ENCODE results near the gene SPEM3.

The SPEM3 gene

DNA sequence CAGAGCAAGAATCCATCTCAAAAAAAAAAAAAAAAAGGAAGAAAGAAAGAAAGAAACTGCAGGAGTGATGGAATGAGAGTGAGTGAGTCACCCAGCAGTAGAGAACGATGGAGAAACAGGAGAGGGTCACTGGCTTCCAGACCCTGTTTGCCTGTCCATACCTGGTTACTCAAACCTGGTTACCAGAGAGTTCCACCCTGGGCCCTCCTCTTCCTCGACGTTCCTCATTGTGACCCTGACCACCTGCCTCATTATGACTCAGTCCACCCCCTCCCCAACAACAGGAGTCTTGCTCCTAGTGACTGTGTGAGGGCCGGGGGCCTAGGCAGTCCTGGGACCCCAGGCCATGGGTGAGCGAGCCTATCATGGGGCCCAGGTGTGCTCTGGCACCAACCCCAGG lies at the start of gene SPEM3:
TSS of gene SPEM3 (plus strand) at position 301 of the 400 bp plus-strand sequence. CDS start at position 347, 46 bp downstream.
- DNase-seq = no peak

DNA sequence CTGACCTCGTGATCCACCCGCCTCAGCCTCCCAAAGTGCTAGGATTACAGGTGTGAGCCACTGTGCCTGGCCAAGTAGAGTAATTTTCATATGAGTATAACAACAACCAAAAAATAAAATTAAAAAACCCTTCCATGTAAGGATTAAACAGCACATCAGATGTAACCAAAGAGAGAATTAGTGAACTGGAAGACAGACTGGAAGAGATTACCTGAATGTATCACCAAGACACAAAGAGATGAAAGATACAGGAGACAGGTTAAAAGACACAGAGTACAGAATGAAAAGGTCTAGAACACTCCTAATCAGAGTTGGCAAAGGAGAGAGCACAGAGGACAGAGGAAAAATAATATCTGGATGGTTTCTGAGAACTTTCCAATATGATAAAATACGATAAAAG lies 49.5 kb upstream of the SPEM3 start:
- DNase-seq = no peak

DNA sequence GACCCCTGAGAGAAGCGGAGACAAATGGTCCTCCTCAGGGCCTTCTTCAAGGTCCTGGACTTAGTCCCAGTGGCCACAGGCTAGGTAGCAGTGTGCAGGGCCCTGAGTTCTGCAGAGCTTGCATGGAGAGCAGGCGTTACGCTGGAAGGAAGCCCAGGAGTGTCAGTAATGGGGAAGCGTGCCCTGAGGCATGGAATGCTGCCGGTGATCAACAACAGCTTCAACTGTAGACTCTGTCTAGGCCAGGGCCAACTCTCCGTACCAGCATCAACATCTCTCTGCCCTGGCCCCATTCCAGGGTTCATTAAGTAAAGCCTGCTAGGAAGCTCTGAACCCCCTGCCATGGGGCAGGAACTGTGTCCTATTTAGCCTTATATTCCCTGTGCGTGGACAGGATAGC lies 48.3 kb upstream of the SPEM3 start:
- peak in 2 of 3 experiments; percentile 6 to 23 for DNase-seq

DNA sequence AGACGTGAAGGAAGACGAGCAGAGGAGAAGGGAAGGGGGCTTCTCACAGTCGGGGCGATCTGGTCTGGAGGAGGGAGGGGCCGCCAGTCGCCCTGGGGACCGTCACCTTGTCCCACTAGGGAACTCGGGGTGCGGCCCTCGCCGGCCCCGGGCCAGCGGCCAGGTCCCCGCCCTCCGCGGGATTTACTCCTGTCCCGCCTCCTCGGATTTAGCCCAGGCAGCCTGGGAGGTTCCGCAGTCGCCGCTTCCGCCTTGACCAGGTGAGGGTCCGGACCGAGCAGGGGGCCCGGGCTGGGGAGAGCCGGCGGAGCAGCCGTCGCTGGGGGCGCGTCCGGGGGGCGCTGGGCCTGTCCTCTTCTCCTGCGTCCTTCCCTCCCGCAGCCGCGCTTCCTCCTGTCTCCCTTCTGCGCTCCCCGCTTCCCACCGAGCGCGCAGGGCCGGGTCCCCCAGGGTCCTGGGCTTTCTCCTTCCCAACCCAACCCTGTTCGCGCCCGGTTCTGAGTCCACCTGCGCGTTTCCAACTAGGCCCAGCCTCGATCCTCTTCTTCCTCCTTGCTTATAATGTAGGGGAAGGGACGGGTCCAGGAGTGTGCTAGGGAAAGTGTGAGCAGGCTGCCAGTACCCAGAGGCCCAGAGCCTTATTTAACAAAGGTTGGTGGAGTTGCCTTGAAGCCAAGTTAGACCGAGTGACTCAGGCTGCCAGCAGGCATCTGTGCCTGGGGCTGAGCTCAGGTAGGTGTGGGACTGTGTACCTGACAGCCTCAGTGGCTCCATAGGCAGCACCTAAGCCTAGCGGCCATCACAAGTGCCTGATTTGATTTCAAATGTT lies 47.6 kb upstream of the SPEM3 start, which contains the start of gene TNK1:
TSS of gene TNK1 (plus strand) at position 235 of the 829 bp plus-strand sequence. CDS start 1,838 bp downstream, outside the sequence.
- DNase-seq = peak in 2 of 3 experiments; percentile 9 to 14

DNA sequence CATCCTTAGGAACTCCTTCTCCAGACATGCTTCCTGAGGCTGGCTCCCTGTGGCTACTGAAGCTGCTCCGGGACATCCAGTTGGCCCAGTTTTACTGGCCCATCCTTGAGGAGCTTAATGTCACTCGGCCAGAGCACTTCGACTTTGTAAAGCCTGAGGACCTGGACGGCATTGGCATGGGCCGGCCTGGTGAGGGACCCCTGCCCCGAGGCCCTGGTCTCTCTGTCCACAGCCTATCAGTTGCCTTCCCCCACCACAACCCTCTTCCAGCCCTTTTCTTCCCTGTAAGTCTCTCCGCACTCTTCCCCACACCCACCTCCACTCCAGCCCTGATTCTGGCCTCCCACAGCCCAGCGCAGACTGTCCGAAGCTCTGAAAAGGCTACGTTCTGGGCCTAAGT lies 45.8 kb upstream of the SPEM3 start:
- DNase-seq = no peak

DNA sequence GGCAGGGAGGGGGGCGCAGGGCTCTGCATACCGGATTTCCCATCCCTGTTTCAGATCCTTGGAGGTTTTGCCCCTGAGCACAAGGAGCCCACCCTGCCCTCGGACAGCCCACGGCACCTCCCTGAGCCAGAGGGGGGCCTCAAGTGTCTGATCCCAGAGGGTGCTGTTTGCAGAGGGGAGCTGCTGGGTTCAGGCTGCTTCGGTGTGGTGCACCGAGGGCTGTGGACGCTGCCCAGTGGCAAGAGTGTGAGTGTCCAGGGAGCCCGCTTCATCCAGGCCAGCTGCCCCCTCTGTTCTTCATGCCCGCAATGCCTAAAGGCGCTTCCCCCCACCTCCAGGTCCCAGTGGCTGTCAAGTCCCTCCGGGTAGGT lies 45.3 kb upstream of the SPEM3 start:
- no peak for DNase-seq

DNA sequence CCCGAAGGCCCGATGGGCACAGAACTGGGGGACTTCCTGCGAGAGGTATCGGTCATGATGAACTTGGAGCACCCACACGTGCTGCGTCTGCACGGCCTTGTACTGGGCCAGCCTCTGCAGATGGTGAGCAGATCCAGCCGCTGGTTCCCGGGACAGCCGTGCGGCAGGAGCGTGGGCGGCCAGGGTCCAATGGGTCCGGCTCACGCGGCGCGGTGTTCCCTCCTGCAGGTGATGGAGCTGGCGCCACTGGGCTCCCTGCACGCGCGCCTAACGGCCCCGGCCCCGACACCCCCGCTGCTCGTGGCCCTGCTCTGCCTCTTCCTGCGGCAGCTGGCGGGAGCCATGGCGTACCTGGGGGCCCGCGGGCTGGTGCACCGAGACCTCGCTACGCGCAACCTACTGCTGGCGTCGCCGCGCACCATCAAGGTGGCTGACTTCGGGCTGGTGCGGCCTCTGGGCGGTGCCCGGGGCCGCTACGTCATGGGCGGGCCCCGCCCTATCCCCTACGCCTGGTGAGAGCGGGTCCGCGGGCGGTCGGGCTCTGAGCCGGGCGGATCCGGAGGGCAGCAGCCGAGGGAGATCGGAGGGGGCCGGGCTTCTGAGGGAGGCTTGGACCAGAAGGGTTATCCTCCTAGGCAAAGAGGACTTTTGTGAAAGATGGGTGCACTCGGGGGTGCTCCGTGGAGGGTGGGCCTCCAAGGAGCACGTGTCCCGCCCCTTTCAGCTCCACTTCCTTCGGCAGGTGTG lies 44.7 kb upstream of the SPEM3 start:
- peak in 1 of 3 experiments; percentile 63 for DNase-seq

DNA sequence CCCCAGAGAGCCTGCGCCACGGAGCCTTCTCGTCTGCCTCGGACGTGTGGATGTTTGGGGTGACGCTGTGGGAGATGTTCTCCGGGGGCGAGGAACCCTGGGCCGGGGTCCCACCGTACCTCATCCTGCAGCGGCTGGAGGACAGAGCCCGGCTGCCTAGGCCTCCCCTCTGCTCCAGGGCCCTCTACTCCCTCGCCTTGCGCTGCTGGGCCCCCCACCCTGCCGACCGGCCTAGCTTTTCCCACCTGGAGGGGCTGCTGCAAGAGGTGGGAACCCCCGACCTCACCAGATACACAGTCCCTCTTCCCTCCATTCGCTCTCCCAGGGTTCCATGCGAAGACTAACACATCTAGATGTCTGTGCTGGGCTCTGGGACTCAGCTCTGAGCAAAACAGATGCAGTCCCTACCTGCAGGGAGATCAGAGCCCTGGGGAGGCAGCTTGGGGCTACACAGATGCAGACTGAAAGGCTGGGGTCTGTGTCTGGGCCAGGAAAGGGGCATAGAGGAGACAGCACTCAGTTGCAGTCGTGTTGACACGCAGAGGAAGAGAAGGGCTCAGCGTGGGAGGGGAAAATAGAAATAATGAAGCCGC lies 44.1 kb upstream of the SPEM3 start:
- no peak for DNase-seq

DNA sequence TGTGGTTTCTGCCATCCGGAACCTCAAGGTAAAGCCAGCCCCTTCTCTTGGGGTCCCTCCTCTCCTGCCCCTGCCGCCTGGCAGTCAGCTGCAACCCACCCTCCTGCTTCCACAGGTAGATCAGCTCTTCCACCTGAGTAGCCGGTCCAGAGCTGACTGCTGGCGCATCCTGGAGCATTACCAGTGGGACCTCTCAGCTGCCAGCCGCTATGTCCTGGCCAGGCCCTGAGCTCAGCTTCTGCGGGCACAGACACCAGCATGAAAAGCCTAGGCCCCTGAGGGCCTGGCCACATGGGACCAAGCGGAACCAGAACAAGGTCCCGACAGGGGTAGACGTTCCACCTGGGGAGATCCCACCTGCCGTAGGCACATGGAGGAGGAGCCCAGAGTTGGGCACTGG lies 39.8 kb upstream of the SPEM3 start:
- DNase-seq = no peak

DNA sequence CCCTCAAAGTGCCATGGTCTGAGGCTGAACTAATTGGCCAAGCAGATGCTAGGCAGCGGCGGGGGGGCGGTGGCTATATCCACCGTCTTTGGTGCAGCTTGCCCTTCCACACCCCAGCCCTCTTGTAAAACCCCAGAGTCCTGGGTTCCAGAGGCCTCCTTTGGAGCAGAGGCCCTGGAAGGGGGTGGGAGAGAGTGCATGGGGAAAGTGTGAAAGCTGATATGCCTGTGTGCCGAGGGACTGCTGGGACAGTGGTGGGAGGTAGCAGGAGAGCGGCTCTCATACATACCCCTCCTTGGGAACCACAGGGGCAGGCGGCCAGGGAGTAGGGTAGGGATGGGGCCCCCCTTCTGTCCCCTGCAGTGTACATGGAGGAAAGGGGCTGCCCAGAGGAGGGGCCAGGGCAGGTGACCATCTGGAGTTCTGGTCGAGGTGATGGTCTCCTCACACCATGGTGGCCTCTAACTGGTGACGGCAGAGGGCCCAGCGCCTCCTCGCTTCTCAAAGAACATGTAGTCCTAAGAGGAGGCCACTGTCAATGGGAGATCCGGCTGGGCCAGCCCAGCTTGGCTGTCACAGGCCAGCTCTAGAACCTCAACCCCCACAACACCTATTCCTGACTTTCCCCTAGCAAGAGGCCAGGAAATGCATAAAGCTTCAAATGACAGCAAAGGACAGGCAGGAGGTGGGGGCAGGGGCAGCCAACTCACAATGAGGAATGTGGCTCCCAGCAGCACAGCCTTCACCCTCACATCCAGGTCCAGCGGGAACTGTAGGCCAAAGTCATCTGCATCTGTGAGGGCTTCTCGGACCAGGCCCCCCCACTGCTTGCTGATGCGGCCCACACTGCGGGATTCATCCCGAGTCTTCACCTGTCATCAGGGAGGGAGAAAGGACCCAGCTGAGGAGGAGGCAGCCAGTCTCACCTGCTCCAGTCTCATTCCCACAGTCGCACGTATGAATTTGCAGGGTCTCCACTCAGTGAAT lies 38.4 kb upstream of the SPEM3 start:
- no peak for DNase-seq

DNA sequence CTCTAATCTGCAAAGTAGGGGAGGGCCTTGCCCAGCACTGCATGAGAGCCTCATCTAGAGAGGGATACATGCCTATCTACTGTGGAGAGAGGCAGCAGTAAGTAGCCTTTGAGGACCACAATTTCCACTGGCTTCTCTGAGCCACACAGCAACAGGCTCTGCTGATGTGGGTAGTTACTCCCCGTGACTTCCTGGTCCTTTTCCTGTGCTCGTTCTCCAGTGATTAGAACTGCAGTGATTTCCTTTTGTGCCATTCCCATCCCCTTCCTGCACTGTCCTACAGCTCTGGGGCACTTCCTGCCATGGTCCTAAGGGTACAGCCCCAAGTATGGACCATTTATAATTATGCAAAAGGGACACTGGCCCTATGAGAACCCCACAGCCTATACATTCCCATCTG lies 37.4 kb upstream of the SPEM3 start:
- DNase-seq = no peak

DNA sequence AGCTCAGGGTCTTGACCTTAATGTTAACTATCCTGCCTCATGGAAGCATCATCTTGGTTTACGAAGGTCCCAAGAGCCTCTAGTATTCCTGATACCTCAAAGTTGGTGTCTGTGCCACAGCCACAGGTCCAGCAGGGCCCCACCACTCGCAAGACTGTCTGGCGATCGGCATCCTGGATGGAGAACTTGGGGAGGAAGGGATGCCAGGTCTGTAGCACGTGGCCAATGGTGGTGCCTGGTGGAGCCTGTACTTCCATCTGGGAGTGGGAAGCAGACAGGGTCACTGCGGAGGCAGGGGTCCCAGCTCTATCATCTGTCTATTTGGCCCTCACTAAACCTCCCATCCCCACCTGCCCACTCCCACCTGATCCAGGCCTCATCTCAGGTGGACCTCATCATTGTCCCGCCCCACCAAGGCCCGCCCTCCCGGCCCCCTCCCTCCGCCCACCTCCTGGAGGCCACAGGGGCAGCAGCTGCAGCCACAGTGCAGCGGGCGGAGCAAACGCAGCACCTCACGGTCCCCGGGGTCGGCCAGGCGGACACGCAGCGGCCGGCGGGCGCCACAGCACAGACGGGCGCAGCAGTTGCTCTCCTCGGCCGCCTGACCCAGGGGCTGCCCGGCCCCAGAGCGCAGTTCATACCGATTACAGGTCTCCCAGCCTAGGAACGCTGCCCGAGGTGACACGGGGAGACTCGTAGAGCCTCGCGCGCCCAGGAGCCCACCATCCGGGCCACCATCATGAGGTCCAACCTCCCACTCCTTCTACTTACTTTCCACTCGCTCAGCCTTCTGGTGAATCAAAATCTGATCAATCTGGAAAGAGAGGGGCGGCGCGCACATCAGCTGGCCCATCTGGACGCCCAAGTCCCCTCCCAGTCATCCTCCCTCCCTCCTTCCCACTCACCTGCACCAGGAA lies 35.7 kb upstream of the SPEM3 start:
- DNase-seq = no peak

DNA sequence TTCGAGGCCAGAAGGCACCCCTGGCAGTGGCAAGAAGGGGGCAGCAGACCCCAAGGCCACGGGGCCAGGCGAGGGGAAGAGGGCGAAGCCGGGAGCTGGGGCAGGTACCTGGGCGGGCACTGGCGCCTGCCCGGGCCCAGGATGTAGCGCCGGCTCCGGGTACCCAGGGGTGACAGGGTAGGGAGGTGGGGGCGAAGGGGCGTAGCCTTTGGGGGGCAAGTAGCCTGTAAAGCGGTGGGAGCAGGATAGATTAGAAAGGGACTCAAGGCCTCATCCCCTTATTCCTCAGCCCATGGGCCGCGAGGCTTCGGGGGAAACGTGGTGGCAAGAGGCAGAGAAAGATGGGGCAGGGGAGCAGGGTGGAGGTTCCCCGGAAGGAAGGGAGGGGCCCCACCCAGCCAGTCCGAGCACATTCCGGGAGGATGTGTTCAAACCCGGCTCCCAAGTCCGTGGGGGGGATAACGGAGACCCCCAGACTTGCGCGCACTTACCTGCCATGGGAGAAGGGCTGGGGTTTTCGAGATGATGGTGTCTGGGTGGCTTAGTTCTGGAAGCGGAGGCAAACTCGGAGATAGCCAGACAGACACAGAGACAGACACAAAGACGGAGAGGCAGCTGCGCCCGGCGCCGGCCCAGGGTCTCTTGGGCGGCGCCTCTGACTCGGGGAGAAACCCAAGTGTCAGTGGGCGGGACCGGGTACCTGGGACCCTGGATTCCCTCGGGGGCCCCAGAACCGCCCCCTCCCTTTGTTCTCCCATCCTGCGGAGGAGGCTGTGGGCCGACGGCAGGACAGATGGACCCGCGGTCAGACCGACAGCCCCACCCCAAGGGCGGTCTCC lies 34.8 kb upstream of the SPEM3 start:
- DNase-seq = peak; percentile 46 to 75 (median 68)

DNA sequence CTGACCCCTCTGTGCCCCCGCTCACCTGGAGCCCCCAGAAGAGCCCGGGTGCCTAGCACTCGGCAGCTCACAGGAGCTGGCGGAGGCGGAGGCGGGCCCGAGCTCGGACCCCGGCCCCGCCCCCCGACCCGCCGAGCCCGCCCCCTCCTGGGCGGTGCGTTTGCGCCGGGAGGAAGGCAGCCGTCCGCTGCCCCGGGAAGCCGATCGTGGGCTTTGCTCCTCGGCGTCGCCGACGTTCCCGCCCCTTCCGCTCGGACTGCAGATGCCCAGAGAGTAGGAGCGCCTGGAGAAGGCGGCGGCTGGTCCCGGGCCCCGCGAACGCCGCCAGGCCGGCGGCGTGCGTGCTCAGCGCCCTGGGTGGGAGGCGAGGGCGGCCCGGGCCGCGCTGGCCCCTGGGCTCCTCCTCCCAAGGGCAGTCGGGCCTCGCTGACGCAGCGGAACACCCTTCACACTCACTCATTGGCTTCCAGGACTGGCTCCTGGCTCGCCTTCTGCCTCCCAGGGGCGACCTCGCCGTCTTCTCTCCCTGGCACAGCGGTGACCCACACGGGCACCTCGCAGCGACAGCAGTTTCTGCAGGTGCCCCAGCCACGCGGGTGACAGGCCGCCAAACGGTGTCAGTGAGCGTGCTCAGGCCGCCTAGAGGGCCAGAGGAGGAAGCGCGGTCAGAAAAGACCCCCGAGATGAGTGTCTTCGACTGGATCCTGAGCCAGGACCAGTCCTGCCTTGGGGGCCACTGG lies 34.0 kb upstream of the SPEM3 start, which contains the start of gene PLSCR3:
TSS of gene PLSCR3 (minus strand) at position 74 of the 740 bp plus-strand sequence. CDS start 415 bp downstream, outside the sequence.
- peak; percentile 75 to 81 (median 77) for DNase-seq

DNA sequence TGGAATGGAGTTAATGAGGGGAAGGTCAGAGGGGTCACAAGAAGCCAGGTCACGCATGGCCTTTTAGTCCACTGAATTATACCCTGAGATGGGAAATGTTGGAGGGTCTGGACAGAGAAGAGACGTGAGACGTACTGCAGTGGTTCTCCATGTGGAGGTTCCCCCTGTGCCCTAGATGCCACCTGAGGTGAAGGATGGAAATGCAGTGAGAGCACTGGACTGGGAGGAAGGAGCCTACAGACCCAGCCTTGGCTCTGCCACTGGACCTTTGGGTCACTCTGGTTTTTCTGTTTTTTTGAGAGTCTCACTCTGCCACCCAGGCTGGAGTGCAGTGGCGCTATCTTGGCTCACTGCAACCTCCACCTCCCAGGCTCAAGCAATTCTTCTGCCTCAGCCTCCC lies 32.5 kb upstream of the SPEM3 start:
- no peak for DNase-seq

DNA sequence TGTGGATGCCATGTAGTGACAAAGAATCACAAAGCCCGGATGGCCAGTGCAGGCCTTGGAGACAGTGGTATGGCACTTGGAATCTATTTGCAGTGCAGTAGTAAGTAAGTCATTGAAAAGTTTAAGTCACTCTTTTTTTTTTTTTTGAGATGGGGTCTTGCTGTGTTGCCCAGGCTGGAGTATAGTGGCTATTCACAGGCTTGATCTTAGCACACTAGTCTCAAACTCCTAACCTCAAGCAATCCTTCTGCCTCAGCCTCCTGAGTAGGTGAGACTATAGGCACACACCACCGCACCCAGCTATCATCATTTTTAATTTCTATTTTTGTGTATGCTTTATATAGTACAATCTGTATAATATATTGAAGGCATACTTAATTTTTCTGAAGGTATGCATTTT lies 30.0 kb upstream of the SPEM3 start:
- DNase-seq = no peak

DNA sequence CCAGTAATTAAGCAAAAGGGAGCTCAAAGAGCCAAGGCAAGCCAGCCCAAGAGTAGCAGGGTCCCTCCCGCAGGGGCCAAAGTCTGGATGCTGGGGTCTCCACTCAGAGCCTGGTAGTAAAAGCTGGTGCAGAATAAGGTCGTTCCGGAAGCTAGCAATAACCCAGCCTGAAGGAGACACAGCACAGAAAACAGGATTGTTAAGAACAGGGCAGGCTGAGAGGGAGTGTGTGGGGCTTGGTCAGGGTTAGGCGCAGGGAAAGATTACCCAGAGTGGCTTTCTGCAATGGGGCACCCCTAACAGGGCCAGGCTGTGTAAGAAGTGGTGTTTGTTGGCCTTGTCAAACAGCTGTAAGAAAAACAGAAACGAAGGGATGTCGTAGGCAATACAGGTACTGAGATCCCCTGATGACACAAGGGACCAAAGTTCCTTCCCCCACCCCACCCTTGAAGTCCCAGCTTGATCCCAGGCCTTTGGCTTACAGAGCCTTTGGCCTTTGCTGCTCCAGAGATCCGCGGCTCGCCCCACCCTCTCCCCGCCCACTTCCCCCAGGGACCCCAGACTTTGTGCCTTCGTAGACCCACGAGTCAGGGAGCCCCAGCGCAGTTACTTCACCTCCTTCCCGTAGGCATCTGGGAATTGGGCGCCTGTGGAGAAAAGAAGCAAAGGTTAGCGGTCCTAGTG lies 25.5 kb upstream of the SPEM3 start:
- DNase-seq = peak in 2 of 3 experiments; percentile 68 to 71

DNA sequence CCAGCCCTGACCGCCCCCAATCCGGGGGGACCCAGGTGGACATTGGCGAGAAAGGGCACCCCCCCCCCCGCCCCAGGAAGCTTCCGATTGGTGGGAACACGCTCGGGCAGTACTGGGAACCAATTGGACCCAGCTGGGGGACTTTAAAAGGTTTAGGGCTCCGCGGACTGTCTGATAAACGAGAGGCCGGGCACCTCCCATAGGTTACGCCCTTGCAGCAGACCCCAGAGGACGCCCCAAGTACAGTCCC lies 25.0 kb upstream of the SPEM3 start:
- DNase-seq = peak in 2 of 3 experiments; percentile 82 to 89
